NCI-H2227 treated with DMSO at 0.1 percent for 48 hours (cell line): ENCODE data around the gene NXNL1.
A peak's percentile ranks its signal among the peaks of the same experiment; 100 is the strongest.

ENCODE experiments used
- DNase-seq: peaks from one replicate; lab custom pipeline; 2025; lab: John Stamatoyannopoulos, UW

NXNL1 gene

DNA sequence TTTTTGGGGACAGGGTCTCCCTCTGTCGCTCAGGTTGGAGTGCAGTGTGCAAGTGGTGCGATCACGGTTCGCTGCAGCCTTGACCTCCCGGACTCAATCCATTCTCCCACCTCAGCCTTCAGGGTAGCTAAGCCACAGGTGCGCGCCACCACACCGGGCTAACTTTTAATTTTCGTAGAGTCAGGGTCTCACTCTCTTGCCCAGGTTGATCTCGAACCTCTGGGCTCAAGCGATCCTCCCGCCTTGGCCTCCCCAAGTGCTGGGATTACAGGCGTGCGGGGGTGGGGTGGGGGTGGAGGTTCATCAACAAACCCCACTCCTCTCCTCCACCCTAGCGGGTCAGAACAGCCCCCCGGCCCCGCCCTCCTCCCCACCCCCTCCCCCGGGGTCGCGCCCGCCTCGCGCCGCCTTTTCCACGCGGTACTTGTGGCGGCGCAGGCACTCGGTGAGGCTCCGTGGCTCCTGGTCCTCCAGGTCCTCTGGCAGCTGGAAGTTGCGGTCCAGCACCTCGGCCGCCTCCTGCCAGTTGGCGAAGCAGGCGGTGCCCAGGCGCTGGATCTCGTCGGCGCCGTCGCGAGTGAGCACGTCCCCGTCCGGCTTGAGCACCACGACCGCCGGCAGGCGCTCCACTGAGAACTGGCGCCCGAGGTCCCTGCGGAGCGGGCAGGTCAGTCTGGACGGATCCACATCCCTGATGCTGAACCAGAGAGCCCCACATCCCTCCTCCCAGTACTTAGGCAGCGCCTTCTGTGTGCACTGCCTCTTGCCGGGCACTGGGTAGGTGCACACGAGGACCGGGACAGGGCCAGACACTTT lies 5.2 kb downstream of the NXNL1 start:
- DNase-seq: no peak

DNA sequence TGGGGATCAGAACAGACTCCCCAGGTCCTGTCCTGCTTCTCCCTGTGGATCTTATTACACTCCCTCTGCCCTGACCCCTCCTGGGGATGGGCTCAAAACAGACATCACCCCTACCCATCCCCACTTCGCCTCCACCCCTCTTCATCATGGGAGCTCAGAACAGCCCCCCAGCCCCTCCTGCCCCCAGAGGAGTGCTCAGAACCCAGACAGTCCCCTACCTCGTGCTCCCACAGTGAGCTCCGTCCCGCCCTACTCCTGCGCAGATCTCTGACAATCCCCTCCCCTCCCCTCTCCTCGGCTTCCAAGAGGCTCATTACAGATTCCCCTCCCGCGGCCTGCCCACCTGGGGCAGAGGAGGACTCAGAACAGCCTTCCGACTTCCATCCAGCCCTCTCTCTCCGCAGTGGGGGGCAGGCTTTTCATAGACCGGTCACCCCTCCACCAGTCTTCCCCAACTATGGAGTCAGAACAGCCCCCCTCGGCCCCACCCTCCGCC lies 6.1 kb downstream of the NXNL1 start:
- DNase-seq: peak; percentile 10

DNA sequence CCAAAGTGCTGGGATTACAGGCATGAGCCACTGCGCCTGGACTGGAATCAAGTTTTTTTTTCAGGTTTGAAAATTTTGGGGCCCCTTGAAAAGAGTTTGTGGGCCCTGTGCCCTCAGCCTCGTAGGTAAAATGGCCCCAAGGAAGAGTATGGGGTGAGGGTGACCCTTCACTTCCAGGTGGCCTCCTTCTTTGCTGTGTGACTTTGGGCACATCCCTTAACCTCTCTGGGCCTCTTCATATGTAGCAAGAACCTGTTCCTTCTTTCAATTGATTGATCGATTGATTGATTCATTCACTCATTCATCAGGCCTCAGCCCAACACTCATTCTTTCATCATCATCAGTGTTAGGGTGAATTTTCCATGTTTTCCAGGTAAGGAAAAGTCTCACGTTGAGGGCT lies 8.9 kb downstream of the NXNL1 start:
- no peak for DNase-seq

DNA sequence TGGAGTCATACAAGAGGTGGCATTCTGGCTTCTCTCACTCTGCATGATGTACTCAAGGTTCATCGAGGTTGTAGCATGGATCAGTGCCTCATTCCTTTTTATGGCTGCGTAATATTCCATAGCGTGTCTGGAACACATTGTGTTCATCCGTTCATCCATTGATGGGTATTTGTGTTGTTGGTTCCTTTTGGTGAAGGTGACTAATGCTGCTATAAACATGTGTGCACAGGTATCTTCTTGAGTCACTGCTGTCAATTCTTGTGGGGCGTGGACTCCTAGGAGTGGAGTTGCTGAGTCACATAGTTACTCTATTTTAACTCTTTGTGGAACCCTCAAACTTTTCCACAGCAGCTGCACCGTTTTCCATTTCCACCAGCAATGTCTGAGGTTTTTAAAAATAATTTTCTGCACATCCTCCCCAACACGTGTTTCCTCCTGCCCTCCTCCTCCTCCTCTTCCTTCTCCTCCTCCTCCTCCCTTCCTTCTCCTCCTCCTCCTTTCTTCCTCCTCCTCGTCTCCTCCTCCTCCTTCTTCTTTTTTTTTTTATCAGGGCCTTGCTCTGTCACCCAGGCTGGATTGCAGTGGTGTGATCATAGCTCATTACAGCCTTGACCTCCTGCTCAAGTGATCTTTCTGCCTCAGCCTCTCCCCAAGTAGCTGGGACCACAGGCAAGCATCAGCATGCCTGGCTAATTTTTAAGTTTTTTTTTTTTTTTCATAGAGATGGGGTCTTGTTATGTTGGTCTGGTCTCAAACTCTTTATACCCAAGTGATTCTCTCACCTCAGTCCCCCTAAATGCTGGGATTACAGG lies 10.3 kb downstream of the NXNL1 start:
- DNase-seq: no peak

DNA sequence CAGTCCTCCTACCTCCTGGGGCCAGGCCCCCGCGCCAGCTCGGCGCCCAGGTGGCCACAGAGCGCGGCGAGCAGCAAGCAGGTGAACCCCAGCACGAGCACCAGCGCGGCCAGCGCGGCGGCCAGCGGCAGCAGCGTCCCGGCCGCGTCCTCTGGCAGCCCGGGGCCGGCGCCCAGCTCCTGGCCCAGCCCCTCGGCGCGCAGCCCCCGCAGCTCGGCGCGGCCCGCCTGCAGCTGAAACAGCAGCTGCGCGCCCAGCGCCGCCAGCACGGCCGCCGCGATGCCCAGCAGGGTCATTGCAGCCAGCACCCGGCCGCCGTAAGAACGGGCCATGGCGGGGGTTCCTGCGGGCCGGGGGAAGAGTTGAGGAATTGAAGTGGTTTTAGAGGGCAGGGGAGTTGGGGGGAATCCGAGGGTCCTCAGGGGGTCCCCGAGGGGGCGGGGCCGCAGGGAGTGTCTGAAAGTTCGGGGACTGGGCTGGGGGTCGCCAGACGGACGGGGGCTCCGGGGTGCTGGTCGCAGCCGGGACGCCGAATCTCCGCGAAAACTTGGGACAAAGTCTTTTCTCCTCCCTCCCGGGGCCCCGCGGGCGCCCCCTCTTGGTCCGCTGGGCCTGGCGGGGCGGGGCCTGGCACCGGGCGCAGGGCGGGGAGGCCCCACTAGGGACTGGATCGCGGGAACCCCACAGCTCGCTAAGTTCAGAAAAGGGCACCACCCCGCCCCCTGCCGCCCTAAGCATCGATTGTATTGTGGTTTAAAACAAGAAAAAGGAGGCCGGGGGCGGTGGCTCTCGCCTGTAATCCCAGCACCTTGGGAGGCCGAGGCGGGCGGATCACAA lies 12.4 kb downstream of the NXNL1 start, which contains the start of gene TMEM221:
TSS of gene TMEM221 (minus strand) at position 538 of the 837 bp plus-strand sequence. CDS start at position 332, 206 bp downstream.
- DNase-seq: no peak

DNA sequence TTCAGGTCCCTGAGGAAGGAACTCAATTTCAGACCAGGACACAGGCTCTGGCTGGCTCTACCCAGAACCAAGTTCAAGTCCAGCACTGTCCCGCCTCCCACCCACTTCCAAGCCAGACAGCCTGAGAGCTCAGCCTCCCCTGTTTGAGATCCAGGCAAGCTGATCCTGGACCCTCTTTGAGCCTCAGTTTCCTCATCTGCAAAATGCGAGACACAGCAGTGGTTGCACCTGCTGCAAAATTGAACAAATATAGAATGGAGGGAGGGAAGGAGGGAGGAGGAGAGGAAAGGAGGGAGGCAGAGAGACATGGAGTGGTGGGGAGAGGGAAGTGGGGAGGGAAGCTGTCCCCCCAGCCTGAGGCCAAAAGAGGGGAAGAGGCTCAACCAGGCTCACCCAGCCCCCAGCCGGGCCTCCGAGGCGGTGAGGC lies 13.0 kb downstream of the NXNL1 start:
- no peak for DNase-seq

DNA sequence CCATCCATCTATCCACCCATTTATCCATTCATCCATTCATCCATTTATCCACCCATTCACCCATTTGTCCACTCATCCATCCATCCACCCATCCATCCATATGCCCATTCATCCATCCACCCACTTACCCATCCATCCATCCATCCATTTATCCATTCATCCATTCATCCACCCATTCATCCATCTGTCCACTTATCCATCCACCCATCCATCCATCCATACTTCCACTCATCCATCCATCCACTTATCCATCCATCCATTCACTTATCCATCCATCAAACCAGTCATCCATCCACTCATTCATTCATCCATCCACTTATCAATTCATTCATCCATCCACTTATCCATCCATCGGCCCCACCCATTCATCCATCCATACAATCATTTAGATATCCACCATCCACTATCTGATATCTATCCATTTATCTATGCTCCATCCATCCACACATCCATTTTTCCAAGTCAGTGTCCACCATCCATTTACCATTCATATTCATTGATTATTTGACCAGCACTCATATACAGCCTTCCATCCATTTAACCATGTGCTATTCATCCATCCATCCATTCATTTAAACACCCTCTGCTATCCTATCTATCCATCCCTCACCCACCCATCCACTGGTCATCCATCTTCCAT lies 15.1 kb downstream of the NXNL1 start:
- DNase-seq: no peak

DNA sequence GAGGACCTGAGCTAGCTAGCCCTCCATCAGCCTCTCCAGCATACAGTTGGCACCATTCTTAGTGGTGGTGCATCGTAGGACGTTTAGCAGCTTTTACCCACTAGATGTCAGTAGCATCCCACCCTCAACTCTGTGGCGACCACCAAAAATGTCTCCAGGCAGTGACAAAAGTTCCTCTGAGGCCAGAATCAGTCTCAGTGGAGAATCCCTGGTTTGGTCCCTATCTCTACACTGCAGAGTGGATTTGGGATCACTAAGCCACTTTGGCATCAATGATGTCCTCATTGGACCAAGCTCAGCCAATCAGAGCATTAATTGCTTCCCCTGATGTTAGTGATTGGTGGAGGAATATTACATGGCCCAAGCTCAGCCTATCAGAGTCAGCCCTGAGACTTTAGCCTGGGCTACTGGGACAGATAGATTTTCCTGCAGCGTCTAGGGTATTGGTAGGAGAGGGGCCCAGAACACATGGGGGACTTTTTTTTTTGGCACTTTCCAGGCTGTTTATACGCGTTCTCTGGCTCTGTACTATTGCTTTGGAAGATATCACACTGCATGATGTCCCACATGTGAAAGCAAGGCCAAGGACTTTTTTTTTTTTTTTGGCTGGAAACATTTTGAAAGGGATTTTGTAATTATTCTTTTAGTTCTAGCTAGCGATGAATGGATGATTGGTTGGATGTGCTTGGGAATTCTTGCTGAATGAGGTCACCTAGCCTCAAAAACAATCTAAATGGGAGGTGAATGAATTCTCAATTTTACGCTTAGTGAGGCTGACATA lies 19.3 kb downstream of the NXNL1 start:
- DNase-seq: peak; percentile 6

DNA sequence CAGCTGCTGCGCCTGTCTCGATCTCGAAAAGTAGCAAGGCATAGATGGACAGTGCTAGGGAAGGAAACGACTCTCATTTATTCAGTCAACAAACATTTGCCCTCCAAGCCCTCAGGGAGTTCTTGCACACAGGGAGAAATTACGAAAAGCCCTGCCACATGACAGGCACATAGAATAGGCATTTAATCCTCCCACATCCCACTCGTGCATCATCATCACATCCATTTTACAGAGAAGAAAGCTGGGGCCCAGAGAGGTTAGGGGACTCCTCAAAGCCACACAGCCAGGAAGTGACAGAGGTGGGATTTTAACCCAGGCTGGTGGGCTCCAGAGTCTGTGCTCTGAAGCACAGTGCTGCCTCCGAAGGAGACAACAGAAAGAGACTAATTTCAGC lies 23.9 kb downstream of the NXNL1 start:
- no peak for DNase-seq

DNA sequence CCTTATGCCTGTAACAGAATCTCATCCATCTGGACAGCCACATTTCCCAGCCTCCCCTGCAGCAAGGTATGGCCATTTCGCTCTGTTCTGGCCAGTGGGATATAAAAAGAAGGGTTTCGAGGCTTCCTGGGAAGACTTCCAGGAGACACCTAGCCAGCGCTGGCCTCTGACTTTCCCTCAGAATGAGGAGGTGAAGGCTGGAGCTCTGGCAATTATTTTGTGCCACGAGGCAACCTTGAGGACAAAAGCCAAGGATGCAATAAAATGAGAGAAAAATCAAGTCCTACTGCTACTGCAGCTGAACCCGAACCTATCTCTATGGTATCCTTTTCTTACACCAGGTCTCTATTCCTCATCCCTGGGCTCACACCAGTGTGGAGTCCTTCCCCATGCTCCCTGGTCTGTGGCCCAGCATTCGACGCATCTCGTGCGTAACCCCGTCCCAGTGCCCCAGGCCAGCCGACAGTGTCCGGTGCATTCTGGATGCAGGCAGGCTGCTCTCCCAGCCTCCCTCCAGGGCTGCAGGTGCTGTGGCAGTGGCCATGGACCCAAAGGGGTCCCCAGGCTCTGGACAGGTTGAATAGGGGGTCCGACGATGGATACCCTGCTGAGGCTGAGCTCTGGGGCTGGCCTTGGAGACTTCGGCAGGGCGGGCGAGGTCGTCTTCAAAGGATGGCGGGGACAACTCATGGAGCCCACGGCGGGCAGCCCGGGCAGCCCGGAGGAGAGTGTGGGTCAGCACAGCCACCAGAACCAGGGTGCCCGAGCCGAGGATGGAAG lies 24.4 kb downstream of the NXNL1 start:
- DNase-seq: no peak

DNA sequence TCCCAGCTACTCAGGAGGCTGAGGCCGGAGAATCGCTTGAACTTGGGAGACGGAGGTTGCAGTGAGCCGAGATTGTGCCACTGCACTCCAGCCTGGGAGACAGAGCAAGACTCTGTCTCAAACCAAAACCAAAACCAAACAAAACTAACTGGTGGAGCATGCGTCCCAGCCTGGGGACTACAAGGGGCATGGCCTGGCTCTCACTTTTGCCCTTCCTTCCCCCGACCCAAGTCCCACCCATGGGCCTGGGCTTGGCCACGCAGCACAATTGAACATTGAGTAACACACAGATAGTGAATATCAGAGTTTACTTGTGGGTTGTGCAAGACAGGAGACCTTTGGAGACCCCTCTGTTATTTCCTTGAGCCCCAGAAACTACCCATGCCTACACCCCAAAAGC lies 25.5 kb downstream of the NXNL1 start:
- DNase-seq: no peak

DNA sequence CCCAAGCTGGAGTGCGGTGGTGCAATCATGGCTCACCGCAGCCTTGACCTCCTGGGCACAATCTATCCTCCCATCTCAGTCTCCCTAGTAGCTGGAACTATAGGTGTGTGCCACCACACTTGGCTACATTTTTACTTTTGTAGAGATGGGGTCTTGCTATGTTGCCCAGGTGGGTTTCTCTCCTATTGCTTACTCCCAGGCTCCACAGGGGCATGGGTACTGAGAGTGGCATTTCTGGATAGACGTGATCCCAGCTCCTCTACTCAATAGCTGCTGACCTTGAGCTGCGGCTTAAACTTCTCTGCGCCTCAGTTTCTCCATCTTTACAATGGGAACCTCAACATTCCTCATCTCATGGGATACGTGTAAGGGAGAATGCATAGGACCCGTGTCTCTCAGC lies 29.3 kb downstream of the NXNL1 start:
- no peak for DNase-seq

DNA sequence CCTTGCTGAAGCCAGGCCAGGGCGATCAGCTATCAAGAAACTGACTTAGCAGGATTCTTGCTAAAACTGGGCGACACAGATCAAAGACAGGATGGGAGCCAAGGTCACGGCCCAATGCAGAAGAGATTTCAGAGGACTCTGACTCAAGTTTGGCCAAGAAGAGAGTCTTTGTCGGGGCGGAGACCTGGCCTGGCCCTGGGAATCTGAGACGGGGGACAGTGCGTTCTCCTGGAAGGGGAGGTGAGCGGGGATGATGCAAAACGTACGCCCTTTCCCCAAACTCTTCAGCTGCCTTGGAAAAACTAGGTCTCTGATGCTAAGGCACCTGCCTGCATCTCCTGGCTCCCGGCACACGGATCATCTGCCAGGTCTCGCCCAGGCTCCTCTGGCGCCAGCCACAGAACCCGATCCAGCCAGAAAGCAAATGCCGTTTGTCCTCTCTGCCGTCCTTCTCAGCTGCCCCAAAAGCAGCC lies 31.0 kb downstream of the NXNL1 start:
- no peak for DNase-seq

DNA sequence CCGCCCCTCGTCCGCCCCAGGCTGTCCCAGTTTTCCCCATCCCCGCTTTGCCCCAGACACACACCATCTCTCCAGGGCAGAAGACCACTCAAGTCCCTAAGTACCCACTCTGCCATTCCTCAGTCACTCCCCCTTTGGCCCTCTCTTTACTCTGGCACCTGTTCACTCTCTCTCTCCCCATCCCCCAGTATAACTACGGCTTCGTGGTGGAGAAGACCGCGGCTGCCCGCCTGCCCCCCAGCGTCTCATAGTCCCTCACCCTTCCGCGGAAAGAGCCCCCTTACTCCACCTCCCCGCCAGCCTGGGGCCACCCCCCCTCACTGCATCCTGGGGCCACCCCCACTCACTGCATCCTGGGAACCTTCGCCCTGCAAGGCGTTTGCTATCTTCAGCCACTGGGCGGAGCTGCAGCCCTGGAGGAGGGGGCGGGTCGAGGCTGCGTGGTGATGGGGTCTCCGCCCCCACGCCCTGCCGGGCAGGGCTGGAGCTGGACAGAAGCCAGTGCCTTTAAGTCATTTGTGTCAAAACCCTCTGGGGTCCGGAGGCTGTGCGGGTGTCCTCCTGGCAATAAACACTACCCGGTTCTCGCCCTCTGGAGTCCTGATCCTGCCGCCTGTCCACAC lies 35.9 kb downstream of the NXNL1 start:
- DNase-seq: peak; percentile 21

DNA sequence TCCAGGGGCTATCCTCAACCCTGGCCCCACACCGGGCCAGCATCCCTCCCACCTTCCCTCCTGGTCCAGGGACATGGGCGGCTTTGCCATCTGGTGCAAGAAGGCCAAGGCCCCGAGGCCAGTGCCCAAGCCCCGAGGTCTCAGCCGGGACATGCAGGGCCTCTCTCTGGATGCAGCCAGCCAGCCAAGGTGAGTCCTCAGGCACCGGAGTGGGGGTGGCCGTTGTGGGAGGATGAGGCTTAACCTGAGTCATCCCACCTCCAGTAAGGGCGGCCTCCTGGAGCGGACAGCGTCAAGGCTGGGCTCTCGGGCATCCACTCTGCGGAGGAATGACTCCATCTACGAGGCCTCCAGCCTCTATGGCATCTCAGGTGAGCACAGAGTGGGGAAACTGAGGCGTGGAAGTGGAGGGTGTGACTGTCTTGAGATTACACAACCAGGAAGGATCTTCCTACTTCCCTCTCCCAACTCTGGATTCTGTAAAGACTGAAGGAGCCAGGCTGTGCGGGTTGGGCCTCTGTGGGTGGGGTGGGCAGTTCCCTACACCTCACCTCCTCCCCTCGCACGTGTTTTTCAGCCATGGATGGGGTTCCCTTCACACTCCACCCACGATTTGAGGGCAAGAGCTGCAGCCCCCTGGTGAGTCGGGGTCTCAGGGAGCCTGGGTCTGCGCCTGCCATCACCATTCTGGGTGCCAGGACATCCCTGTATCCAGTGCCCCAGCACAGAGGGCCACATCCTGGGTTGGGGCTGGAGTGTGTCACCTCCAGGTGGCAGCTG lies 37.1 kb downstream of the NXNL1 start:
- DNase-seq: no peak

DNA sequence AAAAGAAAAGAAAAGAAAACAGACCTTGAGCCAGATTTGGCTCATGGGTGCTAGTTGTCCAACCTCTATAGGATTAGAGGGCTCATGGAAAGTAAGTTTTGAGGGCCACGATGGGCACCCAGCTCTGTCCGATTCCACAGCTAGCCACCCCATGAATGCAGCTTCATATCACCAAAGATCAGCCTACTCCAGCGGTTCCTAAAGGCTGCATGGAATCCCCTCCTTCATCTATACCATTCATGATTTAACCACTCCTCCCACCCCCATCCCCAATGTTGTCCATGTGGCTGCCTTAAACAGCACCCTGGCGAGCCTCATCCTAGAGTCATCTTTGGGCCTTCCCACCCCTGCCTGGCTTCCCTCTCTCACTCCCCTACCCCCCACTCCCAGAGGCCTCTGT lies 38.8 kb downstream of the NXNL1 start:
- no peak for DNase-seq

DNA sequence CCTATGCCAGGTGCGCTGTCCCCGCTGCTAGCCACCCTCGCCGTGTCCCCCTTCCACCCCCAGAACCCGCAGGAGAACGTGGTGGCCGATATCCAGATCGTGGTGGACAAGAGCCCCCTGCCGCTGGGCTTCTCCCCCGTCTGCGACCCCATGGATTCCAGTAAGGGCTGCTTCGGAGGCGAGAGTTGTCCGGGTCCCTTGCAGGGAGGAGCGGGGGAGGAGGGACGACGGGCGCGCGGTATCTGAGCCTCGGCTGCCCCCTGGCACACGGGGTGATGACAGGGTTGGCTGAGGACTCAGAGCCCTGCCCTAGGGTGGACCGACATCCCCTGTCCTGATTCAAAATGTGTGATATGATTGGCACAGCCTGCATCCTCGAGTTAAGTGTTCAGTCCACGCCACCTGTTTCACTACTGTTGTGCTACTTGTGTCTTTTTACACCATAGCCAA lies 40.2 kb downstream of the NXNL1 start:
- peak; percentile 11 for DNase-seq
